ENCODE measurements around the gene GORAB. TPM values are rescaled to one million over a fixed set of nuclear protein-coding genes. Genes with fewer than 3 reads are reported as not detected.

Gene GORAB
- polyA plus RNA-seq, 3 donors, result 0.86 to 17.5 (median 3.3) TPM

GRCh38 chr1:170537798-170538503 lies 6.0 kb downstream of the GORAB start:
- Histone ChIP-seq H3K27me3 (ENCODE audit: control insufficient read depth in 2 of 2, insufficient read depth in 2 of 2, low read length in 2 of 2) (no peaks in the 10 kb centered on the region), H3K4me3 (replicated peaks in 1 of 3; ENCODE audit: low read depth in 2 of 3, low read length in 3 of 3) (no peak overlapping the region), H3K79me2 (ENCODE audit: insufficient read depth, low read length) (peaks cover 52% of the 10 kb centered on the region), H2AFZ (ENCODE audit: insufficient read depth, low read depth, low read length, poor library complexity, severe bottlenecking) (no peak overlapping the region), H4K20me1 (ENCODE audit: insufficient read depth, low read length) (peaks cover 12% of the 10 kb centered on the region), H3K9ac (ENCODE audit: insufficient read depth, low read length, poor library complexity, severe bottlenecking) (no peak overlapping the region), H3K4me2 (replicated peaks; ENCODE audit: extremely low read depth, low read length, poor library complexity, severe bottlenecking) (no peak overlapping the region), H3K4me1 (ENCODE audit: control insufficient read depth in 1 of 2, insufficient read depth in 2 of 2, low read length in 2 of 2) (peaks cover 5 to 7% of the 10 kb centered on the region in 2 donors), H3K36me3 (replicated peaks in 1 of 2; ENCODE audit: control insufficient read depth in 1 of 2, insufficient read depth in 2 of 2, low read length in 2 of 2) (peaks cover 33 to 50% of the 10 kb centered on the region in 2 donors), H3K9me3 (replicated peaks in 1 of 2; ENCODE audit: control insufficient read depth in 1 of 2, insufficient read depth in 1 of 2, low read length in 2 of 2) (no peaks in the 10 kb centered on the region), H3K27ac (ENCODE audit: low read depth in 1 of 2, low read length in 2 of 2) (no peak overlapping the region)
- Mint-ChIP-seq H3K4me3 (no peak overlapping the region), H3K4me1 (peaks cover 12% of the 10 kb centered on the region), H3K27me3 (ENCODE audit: low read depth in 3 of 3) (no peaks in the 10 kb centered on the region), H3K9me3 (peaks cover 0 to 3% (median 0%) of the 10 kb centered on the region in 7 donors), H3K27ac (peak overlapping the region in 1 of 7 donors; percentile 9), H3K36me3 (peaks cover 46 to 55% of the 10 kb centered on the region in 2 donors)
- intact Hi-C loops (cut with micrococcal nuclease), result loop anchor here in 1 of 2 donors (10.0 kb wide), 2 partner anchors 463 to 643 kb away; partner anchors contain the start of genes KIFAP3 and SCYL3
- TF ChIP-seq, protein P1, sequence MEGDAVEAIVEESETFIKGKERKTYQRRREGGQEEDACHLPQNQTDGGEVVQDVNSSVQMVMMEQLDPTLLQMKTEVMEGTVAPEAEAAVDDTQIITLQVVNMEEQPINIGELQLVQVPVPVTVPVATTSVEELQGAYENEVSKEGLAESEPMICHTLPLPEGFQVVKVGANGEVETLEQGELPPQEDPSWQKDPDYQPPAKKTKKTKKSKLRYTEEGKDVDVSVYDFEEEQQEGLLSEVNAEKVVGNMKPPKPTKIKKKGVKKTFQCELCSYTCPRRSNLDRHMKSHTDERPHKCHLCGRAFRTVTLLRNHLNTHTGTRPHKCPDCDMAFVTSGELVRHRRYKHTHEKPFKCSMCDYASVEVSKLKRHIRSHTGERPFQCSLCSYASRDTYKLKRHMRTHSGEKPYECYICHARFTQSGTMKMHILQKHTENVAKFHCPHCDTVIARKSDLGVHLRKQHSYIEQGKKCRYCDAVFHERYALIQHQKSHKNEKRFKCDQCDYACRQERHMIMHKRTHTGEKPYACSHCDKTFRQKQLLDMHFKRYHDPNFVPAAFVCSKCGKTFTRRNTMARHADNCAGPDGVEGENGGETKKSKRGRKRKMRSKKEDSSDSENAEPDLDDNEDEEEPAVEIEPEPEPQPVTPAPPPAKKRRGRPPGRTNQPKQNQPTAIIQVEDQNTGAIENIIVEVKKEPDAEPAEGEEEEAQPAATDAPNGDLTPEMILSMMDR (IDR thresholded peaks at IDR 0.05), result no peak
- no peak for DNase-seq

DNA sequence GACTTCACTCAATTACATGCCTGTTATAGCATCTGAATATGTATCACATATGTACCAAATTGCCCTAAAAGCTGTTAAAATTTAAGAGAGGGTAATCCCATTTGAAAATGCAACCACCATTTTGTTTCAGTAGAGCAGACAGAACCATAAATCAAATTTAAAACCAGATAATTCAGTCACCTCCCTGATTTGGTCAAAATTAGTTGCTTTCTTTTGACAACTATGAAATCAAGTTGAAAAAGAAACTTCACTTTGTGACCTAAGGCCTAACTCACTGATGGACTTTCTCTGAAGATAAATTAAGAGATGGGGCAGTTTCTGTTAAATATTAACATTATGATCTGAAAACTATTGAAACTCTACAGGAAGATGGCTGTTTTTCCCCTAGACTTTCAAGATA lies 6.7 kb downstream of the GORAB start:
- intact Hi-C loops (cut with micrococcal nuclease), result loop anchor here in 1 of 2 donors (10.0 kb wide), 2 partner anchors 464 to 644 kb away; partner anchors contain the start of genes KIFAP3 and SCYL3
- H3K9me3 ChIP-seq (replicated peaks in 1 of 2; ENCODE audit: control insufficient read depth in 1 of 2, insufficient read depth in 1 of 2, low read length in 2 of 2), result no peaks in the 10 kb centered on the region
- no peak overlapping the region for H3K9ac ChIP-seq (ENCODE audit: insufficient read depth, low read length, poor library complexity, severe bottlenecking)
- Mint-ChIP-seq H3K9me3 (peaks cover 0 to 3% (median 0%) of the 10 kb centered on the region in 7 donors), H3K4me1 (peaks cover 12% of the 10 kb centered on the region), H3K4me3 (no peak overlapping the region), H3K27ac (no peak overlapping the region), H3K36me3 (peaks cover 52 to 62% of the 10 kb centered on the region in 2 donors), H3K27me3 (ENCODE audit: low read depth in 3 of 3) (no peaks in the 10 kb centered on the region)
- no peak overlapping the region for H3K27ac ChIP-seq (ENCODE audit: low read depth in 1 of 2, low read length in 2 of 2)
- no peak for DNase-seq
- TF ChIP-seq, protein P1 (IDR thresholded peaks at IDR 0.05), result no peak
- peaks cover 45% of the 10 kb centered on the region for H3K79me2 ChIP-seq (ENCODE audit: insufficient read depth, low read length)
- no peak overlapping the region for H3K4me3 ChIP-seq (replicated peaks in 1 of 3; ENCODE audit: low read depth in 2 of 3, low read length in 3 of 3)
- H3K27me3 ChIP-seq (ENCODE audit: control insufficient read depth in 2 of 2, insufficient read depth in 2 of 2, low read length in 2 of 2), result no peaks in the 10 kb centered on the region
- peaks cover 40 to 58% of the 10 kb centered on the region in 2 donors for H3K36me3 ChIP-seq (replicated peaks in 1 of 2; ENCODE audit: control insufficient read depth in 1 of 2, insufficient read depth in 2 of 2, low read length in 2 of 2)
- no peaks in the 10 kb centered on the region for H3K4me1 ChIP-seq (ENCODE audit: control insufficient read depth in 1 of 2, insufficient read depth in 2 of 2, low read length in 2 of 2)
- no peak overlapping the region for H3K4me2 ChIP-seq (replicated peaks; ENCODE audit: extremely low read depth, low read length, poor library complexity, severe bottlenecking)
- H2AFZ ChIP-seq (ENCODE audit: insufficient read depth, low read depth, low read length, poor library complexity, severe bottlenecking), result no peak overlapping the region
- H4K20me1 ChIP-seq (ENCODE audit: insufficient read depth, low read length), result peaks cover 12% of the 10 kb centered on the region
